Heart left ventricle (tissue), 13 donors: ENCODE data around the gene ZNF700.

Experiments
- POLR2A ChIP-seq, 2 donors: fragments of 450-650 bp; IDR thresholded peaks; one replicate each; pipeline ENCODE4 v1.6.1; 2017; ENCODE audit warnings: antibody characterized with exemption in 2 of 2, mild to moderate bottlenecking in 2 of 2, moderate library complexity in 2 of 2
- TF ChIP-seq, protein P1 (sequence below), 12 donors: fragments of 200-600 bp; sonication (generic) in 4 of 12; IDR thresholded peaks; one replicate each; pipeline versions ENCODE4 v1.5.0 to v1.8.0; 2018 to 2022; ENCODE audit warnings: antibody characterized with exemption in 12 of 12, mild to moderate bottlenecking in 5 of 12
- donor health status: ischemic (EF 13 %, LVEDD 7.1; RV severe dilation, severe dysfunction).
- donor health status: DM: no; HTN: yes; CAD: no.
- donor health status: DM: no; HTN: no; CAD: no.
- donor health status: ischemic (EF 25% LVEDD 6.9; RV normal size, moderate dysfunction).
- donor health status: ischemic (EF 25% LVEDD 5.7; RV mildly dilated, moderate dysfunction).
- donor health status: ischemic (EF 35%, LVEDD 5.7; RV mildly dilated, moderate dysfunction).
- donor health status: nonischemic (EF 11% LVEDD 7.7; RV severe dilation, severe dysfunction).
- donor health status: DM: yes; HTN: yes; CAD: no.
- donor health status: PGD.
- donor health status: ischemic (EF 29% LVEDD 5.4; RV normal size, mild dysfunction).
- donor health status: nonischemic (EF 23%, LVEDD 6.1; RV moderate dilation, normal function).

DNA sequence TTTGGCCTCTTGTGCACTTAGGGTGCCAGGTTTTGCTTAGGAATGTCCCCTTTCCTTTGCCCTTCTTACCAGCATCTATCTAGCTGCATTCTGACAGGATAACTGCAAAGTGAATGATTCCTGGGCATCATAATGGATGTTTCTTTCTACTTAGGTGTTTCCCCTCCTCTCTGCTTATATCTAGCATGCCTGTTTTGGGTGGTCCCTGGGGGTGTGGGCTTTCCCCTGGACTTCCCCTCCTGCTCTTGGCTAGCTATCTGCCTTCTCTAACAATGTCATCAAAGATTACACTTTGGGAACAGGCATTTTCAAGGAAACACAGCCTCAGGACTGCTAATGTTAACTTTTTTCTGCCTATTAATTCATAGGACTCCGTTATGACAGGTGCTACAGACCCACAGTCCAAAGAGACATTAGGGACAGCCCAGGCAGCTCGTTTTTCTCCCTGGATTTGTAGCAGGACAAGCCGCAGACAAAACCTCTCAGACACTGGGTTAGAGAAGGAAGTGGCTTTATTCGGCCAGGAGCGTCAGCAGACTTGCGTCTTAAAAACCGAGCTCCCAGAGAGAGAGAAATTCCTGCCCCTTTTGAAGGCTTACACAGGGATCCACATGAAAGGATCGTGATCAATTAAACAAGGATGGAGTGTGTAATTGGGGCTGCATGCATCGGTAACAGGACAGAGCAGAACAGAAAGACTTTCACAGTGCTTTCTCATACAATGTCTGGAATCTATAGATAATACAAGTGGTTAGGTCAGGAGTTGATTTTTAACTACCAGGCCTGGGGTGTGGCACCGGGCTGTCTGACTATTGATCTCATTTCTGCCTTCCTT, 17.3 kb downstream of the ZNF700 start:
- no peak for TF ChIP-seq POLR2A (IDR thresholded peaks at IDR 0.05)
- TF ChIP-seq, protein P1, sequence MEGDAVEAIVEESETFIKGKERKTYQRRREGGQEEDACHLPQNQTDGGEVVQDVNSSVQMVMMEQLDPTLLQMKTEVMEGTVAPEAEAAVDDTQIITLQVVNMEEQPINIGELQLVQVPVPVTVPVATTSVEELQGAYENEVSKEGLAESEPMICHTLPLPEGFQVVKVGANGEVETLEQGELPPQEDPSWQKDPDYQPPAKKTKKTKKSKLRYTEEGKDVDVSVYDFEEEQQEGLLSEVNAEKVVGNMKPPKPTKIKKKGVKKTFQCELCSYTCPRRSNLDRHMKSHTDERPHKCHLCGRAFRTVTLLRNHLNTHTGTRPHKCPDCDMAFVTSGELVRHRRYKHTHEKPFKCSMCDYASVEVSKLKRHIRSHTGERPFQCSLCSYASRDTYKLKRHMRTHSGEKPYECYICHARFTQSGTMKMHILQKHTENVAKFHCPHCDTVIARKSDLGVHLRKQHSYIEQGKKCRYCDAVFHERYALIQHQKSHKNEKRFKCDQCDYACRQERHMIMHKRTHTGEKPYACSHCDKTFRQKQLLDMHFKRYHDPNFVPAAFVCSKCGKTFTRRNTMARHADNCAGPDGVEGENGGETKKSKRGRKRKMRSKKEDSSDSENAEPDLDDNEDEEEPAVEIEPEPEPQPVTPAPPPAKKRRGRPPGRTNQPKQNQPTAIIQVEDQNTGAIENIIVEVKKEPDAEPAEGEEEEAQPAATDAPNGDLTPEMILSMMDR (IDR thresholded peaks at IDR 0.05): no peak
